ENCODE data around the gene GRIK1. TPM values are rescaled to one million over a fixed set of nuclear protein-coding genes. Genes with fewer than 3 reads are reported as not detected.

The GRIK1 gene
- total RNA-seq, 1 experiment from 2014 or later, result not detected

DNA sequence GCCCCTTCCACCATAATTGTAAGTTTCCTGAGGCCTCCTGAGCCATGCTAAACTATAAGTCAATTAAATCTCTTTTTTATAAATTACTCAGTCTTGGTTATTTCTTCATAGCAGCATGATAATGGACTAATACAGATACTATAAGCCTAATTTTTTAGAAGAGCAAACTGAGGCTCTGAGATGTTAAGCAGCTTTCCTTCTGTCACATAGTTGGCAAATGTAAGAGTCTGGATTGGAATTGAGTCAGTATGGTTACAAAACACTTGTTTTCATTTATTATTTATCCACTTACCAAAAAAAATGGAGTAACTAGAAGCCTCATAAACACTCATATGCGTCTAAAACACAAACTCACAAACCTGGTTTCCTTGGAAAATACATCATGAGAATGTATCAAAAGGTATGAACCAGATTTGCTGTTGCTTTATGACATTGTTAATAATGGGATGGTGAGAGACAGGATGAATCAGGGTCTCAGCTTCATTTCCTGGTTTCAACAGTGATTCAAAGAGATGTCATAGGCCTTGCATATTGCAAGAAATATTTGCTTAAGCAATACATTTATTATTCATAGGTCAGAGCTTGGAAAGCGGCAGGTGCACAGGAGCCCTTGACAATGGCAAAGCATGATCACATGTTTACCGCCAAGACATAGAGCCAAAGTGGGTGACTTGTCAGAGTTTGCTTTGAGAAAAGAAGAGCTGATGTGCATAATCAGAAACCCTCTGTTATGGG is 221.5 kb downstream of the GRIK1 start:
- Histone ChIP-seq H3K36me3 (replicated peaks; ENCODE audit: control insufficient read depth, insufficient read depth, low read length) (no peaks in the 10 kb centered on the region), H3K27me3 (ENCODE audit: control insufficient read depth, insufficient read depth, low read length) (no peaks in the 10 kb centered on the region), H3K4me3 (ENCODE audit: insufficient read depth, low read depth, low read length) (no peak overlapping the region)
- no peak for DNase-seq

DNA sequence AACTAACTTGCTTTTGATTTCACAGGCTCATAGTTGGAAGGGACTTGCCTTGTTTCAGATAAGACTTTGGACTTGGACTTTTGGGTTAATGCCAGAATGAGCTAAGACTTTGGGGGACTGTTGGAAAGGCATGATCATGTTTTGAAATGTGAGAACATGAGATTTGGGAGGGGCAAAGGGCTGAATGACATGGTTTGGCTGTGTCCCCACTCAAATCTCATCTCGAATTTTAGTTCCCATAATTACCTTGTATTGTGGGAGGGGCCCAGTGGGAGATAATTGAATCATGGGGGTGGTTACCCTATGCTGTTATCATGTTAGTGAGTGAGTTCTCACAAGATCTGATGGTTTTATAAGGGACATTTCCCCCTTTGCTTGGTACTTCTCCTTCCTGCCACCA is 222.1 kb downstream of the GRIK1 start:
- no peak for DNase-seq
- Histone ChIP-seq H3K4me3 (ENCODE audit: insufficient read depth, low read depth, low read length) (no peak overlapping the region), H3K27me3 (ENCODE audit: control insufficient read depth, insufficient read depth, low read length) (no peaks in the 10 kb centered on the region), H3K36me3 (replicated peaks; ENCODE audit: control insufficient read depth, insufficient read depth, low read length) (no peaks in the 10 kb centered on the region)

DNA sequence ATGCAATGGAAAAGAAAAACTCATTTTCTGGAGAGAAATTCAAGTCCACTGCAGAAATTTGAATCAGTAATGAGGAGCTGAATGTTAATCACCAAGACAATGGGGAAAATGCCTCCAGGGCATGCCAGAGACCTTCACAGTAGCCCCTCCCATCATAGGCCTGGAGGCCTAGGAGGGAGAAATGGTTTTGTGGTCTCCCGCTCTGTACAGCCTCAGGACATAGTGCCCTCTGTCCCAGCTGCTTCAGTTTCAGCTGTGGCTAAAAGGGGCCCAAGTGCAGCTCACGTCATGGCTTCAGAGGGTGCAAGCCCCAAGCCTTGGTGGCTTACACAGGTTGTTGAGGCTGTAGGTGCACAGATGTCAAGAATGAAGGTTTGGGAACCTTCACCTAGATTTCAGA is 223.0 kb downstream of the GRIK1 start:
- Histone ChIP-seq H3K27me3 (ENCODE audit: control insufficient read depth, insufficient read depth, low read length) (no peaks in the 10 kb centered on the region), H3K36me3 (replicated peaks; ENCODE audit: control insufficient read depth, insufficient read depth, low read length) (no peaks in the 10 kb centered on the region), H3K4me3 (ENCODE audit: insufficient read depth, low read depth, low read length) (no peak overlapping the region)
- no peak for DNase-seq

DNA sequence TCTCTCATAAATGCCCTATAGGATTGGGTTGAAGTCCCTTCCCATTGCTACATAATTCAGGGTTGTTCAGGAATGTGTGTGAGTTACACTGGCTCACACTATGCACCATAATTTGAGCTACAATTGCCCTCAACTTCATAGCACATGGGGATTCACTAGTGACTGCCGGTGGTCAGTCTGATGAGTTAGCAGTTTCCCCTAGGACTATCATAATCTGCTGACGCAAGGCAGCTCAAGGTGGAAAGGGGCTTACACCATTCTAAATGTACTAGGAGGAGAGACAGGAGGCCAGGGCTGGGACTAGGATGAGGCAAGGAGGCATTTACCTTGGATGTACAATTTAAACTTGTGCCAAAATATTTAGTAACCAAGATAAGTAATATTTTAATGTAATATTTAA is 224.7 kb downstream of the GRIK1 start:
- H3K4me3 ChIP-seq (ENCODE audit: insufficient read depth, low read depth, low read length), result no peak overlapping the region
- no peaks in the 10 kb centered on the region for H3K36me3 ChIP-seq (replicated peaks; ENCODE audit: control insufficient read depth, insufficient read depth, low read length)
- no peak for DNase-seq
- no peaks in the 10 kb centered on the region for H3K27me3 ChIP-seq (ENCODE audit: control insufficient read depth, insufficient read depth, low read length)

DNA sequence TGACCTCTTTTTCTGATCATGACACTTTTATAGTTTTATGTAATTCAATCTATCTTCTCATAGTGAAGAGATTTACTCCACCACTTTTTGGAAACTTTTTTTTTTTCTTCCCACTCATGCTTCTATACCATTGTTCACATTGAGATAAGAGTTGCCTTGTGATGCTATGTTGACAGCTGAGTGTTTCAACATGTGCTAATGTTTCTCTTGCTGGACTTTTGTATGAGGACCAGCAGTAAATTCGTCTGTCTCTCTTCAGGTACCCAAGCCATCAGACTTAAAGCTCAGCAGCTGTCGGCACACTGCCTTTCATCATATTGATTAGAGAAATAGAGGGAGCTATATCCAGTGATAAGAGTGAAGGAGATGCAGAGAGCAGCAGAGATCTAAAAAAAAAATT is 227.0 kb downstream of the GRIK1 start:
- DNase-seq, result no peak
- Histone ChIP-seq H3K4me3 (ENCODE audit: insufficient read depth, low read depth, low read length) (no peak overlapping the region), H3K36me3 (replicated peaks; ENCODE audit: control insufficient read depth, insufficient read depth, low read length) (no peaks in the 10 kb centered on the region), H3K27me3 (ENCODE audit: control insufficient read depth, insufficient read depth, low read length) (no peaks in the 10 kb centered on the region)

DNA sequence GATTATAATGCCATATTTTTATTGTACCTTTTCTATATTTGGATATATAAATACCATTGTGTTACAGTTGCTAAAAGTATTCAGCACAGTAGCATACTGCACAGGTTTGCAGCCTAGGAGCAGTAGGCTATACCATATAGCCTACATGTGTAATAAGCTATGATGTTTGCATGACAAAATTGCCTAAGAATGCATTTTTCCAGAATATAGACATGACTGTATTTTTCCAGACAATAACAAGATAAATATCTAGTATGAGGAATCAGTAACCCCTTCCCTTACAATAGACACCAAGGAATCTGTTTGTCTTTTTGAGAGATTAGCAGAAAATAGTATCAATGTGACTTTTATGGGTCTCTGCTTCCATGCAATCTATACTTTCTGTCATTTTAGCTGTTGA is 228.6 kb downstream of the GRIK1 start:
- Histone ChIP-seq H3K4me3 (ENCODE audit: insufficient read depth, low read depth, low read length) (no peak overlapping the region), H3K36me3 (replicated peaks; ENCODE audit: control insufficient read depth, insufficient read depth, low read length) (no peaks in the 10 kb centered on the region), H3K27me3 (ENCODE audit: control insufficient read depth, insufficient read depth, low read length) (no peaks in the 10 kb centered on the region)
- no peak for DNase-seq

DNA sequence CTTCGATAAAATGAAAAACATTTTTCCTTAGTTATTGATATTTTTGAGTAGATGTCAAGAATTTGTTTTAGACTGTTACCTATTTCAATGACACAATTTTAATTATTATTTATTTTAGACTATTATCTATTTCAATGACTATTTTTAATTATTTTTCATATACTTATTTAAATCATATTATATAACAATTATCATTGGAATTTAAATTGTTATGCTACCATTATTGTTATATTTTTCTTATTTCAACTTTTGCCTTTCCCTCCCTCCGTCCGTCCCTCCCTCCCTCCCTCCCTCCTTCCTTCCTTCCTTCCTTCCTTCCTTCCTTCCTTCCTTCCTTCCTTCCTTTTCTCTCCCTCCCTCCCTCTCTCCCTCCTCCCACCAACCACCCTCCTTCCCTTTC is 229.3 kb downstream of the GRIK1 start:
- H3K4me3 ChIP-seq (ENCODE audit: insufficient read depth, low read depth, low read length), result no peak overlapping the region
- no peak for DNase-seq
- H3K27me3 ChIP-seq (ENCODE audit: control insufficient read depth, insufficient read depth, low read length), result no peaks in the 10 kb centered on the region
- H3K36me3 ChIP-seq (replicated peaks; ENCODE audit: control insufficient read depth, insufficient read depth, low read length), result no peaks in the 10 kb centered on the region

DNA sequence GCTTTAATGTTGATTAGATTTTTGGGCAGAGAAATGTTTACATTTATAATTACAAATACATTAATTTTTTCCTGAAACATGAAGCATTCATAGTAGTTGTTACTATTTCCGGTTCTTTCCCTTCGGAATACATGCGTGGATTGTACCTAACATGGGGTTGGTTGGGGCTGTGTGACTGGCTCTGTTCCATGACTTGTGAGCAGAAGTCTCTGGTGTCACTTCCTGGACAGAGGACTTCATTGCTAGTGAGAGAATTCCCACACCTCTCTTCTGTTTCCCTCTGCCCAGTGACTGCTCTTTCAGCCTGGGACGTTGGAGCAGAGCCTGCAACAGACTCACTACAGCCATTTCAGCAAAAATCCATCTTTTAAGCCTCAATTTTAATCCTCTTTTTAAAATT is 231.4 kb downstream of the GRIK1 start:
- Histone ChIP-seq H3K36me3 (replicated peaks; ENCODE audit: control insufficient read depth, insufficient read depth, low read length) (no peaks in the 10 kb centered on the region), H3K27me3 (ENCODE audit: control insufficient read depth, insufficient read depth, low read length) (no peaks in the 10 kb centered on the region), H3K4me3 (ENCODE audit: insufficient read depth, low read depth, low read length) (no peak overlapping the region)
- DNase-seq, result no peak

DNA sequence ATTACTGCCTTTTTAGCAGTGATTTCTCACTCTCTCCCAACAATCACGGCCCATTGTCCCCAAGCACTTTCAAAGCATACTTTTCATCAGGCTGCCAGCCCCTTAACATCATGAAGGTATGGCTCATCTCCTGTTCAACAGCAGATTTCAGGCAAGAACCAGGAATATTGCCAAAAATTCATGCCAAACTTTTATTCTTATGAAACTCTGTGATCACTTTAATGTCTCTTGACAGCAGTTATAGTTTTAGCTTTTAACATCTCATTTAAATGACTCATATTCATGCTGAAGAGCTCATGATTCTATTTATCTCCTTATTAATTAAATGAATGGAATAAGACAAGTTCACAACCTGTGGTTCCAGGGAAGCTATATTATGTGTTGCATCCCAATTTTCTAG is 235.1 kb downstream of the GRIK1 start:
- Histone ChIP-seq H3K27me3 (ENCODE audit: control insufficient read depth, insufficient read depth, low read length) (no peaks in the 10 kb centered on the region), H3K4me3 (ENCODE audit: insufficient read depth, low read depth, low read length) (no peak overlapping the region), H3K36me3 (replicated peaks; ENCODE audit: control insufficient read depth, insufficient read depth, low read length) (no peaks in the 10 kb centered on the region)
- DNase-seq, result no peak

DNA sequence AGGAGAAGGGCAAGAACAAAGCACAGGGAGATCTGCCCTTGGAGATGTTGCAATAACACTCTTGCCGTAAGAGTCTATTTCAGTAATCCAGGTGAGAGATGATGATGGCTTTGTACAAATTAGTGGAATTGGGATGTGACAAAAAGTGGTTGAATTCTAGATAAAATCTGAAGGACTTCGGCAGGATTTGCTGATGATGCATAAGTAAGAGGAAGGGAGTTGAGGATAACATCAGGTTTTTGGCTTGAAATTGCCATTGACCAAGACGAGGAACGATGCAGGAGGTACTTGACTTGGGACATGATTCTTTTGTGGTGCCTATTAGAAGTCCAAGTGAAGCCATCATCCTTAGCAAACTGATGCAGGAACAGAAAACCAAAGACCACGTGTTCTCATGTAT is 238.1 kb downstream of the GRIK1 start:
- no peaks in the 10 kb centered on the region for H3K27me3 ChIP-seq (ENCODE audit: control insufficient read depth, insufficient read depth, low read length)
- no peak overlapping the region for H3K4me3 ChIP-seq (ENCODE audit: insufficient read depth, low read depth, low read length)
- no peaks in the 10 kb centered on the region for H3K36me3 ChIP-seq (replicated peaks; ENCODE audit: control insufficient read depth, insufficient read depth, low read length)
- DNase-seq, result no peak

DNA sequence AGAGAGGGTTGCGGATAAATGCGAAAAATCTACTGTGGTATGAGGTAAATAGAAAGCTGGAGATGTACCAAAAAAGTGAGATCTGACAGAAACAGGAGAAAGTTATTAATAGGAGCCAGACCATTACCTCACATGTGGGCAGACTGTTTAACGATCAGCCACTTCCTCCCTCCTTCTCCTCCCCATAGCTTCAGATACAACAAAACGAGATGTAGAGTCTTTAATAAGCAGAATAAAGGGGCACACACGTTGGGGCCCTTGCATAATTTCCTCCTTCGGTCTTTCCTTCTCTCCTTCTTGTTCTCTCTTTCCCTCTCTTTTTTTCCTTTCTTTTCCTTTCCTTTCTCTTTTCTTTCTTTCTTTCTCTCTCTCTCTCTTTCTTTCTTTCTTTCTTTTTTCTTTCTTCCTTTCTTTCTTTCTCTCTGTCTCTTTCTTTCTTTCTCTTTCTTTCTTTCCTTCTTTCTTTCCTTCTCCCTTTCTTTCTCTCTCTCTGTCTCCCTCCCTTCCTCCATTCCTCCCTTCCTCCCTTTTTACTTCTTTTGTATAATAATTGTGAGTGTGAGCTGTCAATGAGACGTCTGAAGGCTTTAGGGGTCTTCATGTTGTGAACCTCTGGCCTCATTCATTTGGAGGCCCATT is 242.1 kb downstream of the GRIK1 start:
- no peaks in the 10 kb centered on the region for H3K36me3 ChIP-seq (replicated peaks; ENCODE audit: control insufficient read depth, insufficient read depth, low read length)
- DNase-seq, result no peak
- H3K27me3 ChIP-seq (ENCODE audit: control insufficient read depth, insufficient read depth, low read length), result no peaks in the 10 kb centered on the region
- no peak overlapping the region for H3K4me3 ChIP-seq (ENCODE audit: insufficient read depth, low read depth, low read length)

DNA sequence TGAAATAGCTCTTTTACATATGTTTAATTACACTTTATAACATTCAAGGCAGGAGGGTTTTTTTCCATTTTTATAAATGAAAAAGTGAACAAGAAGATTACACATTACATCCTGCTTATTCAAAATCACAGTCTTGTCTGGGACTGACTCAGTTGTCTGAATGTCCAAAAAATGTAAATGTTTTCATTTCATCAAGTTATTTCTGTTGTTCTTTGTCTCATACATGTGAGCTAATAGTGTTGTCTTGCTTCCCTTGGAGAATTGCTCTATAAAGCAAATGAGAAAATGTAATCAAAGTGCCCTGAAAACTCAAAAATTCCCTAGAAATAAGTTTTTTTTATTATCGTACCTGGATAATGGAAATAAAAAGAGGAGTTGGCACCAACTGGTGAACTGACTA is 242.9 kb downstream of the GRIK1 start:
- DNase-seq, result no peak
- Histone ChIP-seq H3K36me3 (replicated peaks; ENCODE audit: control insufficient read depth, insufficient read depth, low read length) (no peaks in the 10 kb centered on the region), H3K27me3 (ENCODE audit: control insufficient read depth, insufficient read depth, low read length) (no peaks in the 10 kb centered on the region), H3K4me3 (ENCODE audit: insufficient read depth, low read depth, low read length) (no peak overlapping the region)

DNA sequence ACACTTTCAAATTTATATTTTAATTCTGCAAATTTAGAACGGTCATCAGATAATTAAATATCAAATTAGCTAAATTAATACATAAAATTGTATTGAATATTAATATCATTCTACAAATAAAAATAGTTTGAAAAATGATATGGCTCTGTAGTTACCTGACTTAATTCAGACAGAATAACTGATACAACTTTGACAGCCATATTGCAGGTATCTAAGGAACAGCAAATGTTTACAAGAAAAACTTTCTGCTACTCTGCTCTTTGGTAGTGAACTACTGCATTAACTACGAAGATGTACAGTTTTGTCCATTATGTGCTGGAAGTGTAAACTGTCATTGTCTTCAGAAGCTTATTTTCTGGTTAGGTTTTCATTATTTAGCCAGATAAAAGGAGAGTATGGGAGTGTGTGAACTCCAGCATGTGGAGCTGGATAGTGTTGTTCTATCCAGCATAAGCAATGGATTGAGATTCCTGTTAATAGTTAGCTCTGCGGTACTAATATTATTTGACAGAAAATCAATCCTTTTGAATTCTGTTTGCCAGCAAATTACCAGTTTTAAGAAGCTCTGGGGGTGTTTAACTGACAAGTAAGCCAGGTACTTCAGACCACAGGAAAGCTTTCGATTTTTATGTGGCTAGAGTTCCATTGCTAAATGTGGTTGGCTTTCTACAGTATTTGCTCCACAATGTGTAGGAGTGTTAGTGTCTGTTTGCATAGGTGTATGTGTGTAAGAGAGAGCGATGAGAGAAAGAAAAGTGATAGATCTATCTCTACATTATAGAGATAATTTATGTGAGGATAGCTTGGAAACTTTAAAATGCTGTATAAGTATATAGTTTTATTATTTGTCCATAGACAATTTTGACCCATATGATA is 247.9 kb downstream of the GRIK1 start:
- Histone ChIP-seq H3K4me3 (ENCODE audit: insufficient read depth, low read depth, low read length) (no peak overlapping the region), H3K27me3 (ENCODE audit: control insufficient read depth, insufficient read depth, low read length) (no peaks in the 10 kb centered on the region), H3K36me3 (replicated peaks; ENCODE audit: control insufficient read depth, insufficient read depth, low read length) (no peaks in the 10 kb centered on the region)
- no peak for DNase-seq

DNA sequence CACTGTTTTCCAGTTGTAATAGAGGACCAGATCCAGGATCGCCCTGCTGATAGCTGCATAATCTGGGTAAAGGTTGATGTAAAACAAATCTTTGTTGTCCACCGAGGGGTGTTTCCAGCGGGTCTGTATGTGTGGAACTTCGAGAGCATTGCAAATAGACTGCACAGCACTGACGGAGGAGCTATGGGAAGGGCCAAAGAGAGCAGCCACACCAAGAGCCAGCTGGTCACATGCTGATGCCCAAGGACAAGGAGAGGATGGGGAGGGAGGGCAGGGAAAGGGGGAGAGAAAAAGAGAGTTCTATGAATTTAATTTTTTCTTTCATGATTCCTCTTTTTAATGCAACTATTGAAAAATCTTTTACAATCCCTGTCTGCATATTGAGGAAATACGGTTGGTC is 250.0 kb downstream of the GRIK1 start:
- no peak for DNase-seq
- H3K4me3 ChIP-seq (ENCODE audit: insufficient read depth, low read depth, low read length), result no peak overlapping the region
- H3K27me3 ChIP-seq (ENCODE audit: control insufficient read depth, insufficient read depth, low read length), result no peaks in the 10 kb centered on the region
- no peaks in the 10 kb centered on the region for H3K36me3 ChIP-seq (replicated peaks; ENCODE audit: control insufficient read depth, insufficient read depth, low read length)

DNA sequence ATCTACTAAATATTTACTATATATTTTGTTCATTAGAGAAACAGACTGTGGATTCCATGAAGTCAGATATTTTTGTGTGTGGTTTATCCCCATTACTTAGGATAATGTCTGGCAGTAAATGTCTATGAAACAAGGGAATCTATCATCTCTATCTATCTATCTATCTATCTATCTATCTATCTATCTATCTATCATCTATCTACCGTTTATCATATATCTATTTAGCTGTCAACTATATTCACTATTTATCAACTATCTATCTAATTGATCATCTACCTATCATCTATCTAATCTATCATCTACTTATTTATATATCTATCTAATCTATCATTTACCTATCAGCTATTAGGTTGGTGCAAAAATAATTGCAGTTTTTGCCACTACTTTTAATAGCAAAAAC is 255.7 kb downstream of the GRIK1 start:
- no peaks in the 10 kb centered on the region for H3K36me3 ChIP-seq (replicated peaks; ENCODE audit: control insufficient read depth, insufficient read depth, low read length)
- no peak for DNase-seq
- no peaks in the 10 kb centered on the region for H3K27me3 ChIP-seq (ENCODE audit: control insufficient read depth, insufficient read depth, low read length)
- H3K4me3 ChIP-seq (ENCODE audit: insufficient read depth, low read depth, low read length), result no peak overlapping the region
